Non-pigmented ciliary epithelial cell (primary cell): ENCODE results near the gene NCOA6.
A peak's percentile ranks its signal among the peaks of the same experiment; 100 is the strongest.

Experiments used
- DNase-seq: peaks from one replicate; pipeline ENCODE4 v3.0.0-alpha.2; 2010; ENCODE audit warnings: low read depth

The NCOA6 gene

GRCh38 chr20:34704177-34705007 lies 121.1 kb downstream of the NCOA6 start, which contains the start of gene TP53INP2:
TP53INP2 (plus strand) TSS chr20:34704344; CDS start chr20:34708740, 4,396 bp downstream.
- no peak for DNase-seq

- no peak for DNase-seq
Observed at GRCh38 chr20:34703424-34704176, 121.9 kb downstream of the NCOA6 start.

- no peak for DNase-seq
Observed at GRCh38 chr20:34703061-34703423, 122.4 kb downstream of the NCOA6 start.

GRCh38 chr20:34701405-34702085 lies 123.9 kb downstream of the NCOA6 start:
- DNase-seq, result no peak

- no peak for DNase-seq
Observed at GRCh38 chr20:34693414-34693813, 132.0 kb downstream of the NCOA6 start.

- DNase-seq, result no peak
Observed at GRCh38 chr20:34691838-34692237, 133.6 kb downstream of the NCOA6 start.

- no peak for DNase-seq
Observed at GRCh38 chr20:34689486-34689885, 136.0 kb downstream of the NCOA6 start.

GRCh38 chr20:34683667-34684066 lies 141.8 kb downstream of the NCOA6 start:
- no peak for DNase-seq

GRCh38 chr20:34680586-34681175 lies 144.8 kb downstream of the NCOA6 start:
- DNase-seq, result no peak

- peak; percentile 66 for DNase-seq
Observed at GRCh38 chr20:34676642-34677373, 148.6 kb downstream of the NCOA6 start, which contains the start of gene PIGU. PIGU (minus strand) TSS chr20:34677092; CDS start chr20:34677085, 7 bp downstream.

GRCh38 chr20:34675993-34676641 lies 149.3 kb downstream of the NCOA6 start:
- no peak for DNase-seq

GRCh38 chr20:34675561-34675960 lies 149.9 kb downstream of the NCOA6 start:
- DNase-seq, result no peak

GRCh38 chr20:34673412-34673811 lies 152.0 kb downstream of the NCOA6 start:
- no peak for DNase-seq

- no peak for DNase-seq
Observed at GRCh38 chr20:34669094-34669493, 156.4 kb downstream of the NCOA6 start.
